Activated gamma-delta T cell treated with anti-CD3 and anti-CD28 coated beads, Interleukin-2, amount 50 U/mL, for 16 hours (primary cell): ENCODE measurements around the gene DUS1L.
"Not testable (repeated sequence)": the region's sequence is repeated elsewhere in the genome, so short reads cannot be mapped to it uniquely, and the experiment has no call there.

Source experiments
- DNase-seq: peaks from one replicate; pipeline ENCODE4 v3.0.0-alpha.2; 2020; ENCODE audit warnings: low read depth

Gene DUS1L

DNA sequence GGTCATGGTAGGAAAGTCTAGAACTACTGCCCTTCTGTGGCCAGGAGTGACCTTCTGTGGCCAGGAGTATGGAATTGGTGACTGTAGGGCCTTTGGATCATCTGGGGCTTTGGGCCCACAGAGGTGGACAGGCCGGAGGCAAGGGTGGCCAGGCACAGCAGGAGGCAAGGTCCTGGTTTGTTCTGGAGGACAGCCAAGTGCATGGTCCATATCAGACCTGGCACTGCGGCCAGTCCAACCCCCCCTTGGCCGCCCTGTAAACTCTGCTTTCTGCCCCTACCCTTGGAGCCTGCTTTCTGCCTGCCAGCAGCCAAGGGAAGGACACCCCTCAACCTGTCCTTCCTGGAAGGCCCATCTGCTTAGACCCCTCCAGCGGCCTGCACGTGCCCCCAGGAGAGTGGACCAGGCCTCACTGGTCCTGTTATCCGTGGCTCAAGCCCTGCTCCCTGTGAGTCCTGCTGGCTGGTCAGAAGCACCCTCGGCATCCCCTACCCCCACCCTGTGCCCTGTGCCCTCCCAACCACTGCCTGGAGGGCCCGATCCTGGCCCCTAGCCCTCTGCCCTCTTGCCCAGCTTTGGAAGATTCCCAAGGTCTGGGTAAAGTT lies 25.8 kb downstream of the DUS1L start:
- no peak for DNase-seq

DNA sequence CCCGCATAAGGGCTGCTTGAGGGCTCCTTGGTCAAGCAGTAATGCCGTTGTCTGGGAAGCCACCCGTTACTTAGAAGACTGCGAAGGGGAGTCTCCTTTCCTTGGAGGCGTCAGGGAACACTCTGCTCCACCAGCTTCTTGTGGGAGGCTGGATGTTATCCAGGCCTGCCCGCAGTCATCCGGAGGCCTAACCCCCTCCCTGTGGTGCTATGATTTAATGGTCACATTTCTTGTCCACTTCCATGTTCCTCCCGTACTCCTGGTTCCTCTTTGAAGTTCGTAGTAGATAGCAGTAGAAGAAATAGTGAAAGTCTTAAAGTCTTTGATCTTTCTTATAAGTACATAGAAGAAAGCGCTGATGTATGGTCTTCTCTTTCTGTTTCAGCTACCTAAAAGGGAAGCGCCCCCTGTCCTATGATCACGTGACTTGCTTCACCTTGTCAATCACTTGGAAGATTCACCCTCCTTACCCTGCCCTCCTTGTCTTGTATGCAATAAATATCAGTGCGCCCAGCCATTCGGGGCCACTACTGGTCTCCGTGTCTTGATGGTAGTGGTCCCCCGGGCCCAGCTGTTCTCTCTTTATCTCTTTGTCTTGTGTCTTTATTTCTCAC lies 26.7 kb downstream of the DUS1L start:
- DNase-seq, result not testable (repeated sequence)

- no peak for DNase-seq
Observed at GRCh38 chr17:82037889-82038195, 27.8 kb downstream of the DUS1L start.

DNA sequence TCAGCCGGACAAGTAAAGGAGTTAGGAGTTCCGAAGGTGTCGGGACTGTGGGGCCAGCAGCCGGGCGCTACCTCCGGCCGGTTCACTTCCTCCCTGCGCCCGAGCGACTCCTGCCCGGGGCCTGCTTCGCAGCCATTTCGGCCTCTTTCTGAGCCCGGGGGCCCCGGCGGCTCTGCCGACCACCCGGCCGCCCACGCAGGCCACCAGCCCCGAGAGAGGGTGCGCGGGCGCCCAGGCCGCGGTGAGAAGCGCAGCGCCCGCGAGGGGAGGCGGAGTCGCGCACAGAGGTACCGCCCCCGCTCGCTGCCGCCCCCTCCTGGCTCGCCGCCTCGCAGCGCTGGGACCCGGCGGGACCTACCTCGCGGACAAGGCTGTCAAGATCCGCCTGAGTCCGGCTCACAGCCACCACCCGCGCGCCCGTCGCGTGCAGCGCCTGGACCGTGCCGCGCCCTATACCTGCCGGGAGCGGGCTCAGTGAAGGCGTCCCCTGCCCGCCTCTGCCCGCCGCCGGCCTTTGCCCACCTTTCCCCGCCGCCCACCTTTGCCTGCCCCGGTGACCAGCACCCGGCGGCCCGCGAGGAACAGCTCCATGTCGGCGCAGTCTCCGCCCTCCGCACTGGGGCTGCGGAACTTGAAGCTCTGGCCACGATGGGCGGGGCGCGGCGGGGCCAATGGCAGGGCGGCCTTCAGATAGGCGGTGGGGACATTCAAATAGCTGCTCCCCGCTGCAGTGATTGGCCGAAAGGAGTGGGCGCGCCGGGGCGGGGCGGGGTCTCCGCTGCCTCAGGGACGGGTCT lies 28.3 kb downstream of the DUS1L start, which contains the start of gene DCXR:
Gene DCXR, minus strand, starts transcription at position 606 of the 797 bp plus-strand sequence. Its CDS starts 15 bp downstream, at position 591.
- DNase-seq, result peak; percentile 92

- DNase-seq, result no peak
Observed at GRCh38 chr17:82036634-82037091, 28.9 kb downstream of the DUS1L start.

DNA sequence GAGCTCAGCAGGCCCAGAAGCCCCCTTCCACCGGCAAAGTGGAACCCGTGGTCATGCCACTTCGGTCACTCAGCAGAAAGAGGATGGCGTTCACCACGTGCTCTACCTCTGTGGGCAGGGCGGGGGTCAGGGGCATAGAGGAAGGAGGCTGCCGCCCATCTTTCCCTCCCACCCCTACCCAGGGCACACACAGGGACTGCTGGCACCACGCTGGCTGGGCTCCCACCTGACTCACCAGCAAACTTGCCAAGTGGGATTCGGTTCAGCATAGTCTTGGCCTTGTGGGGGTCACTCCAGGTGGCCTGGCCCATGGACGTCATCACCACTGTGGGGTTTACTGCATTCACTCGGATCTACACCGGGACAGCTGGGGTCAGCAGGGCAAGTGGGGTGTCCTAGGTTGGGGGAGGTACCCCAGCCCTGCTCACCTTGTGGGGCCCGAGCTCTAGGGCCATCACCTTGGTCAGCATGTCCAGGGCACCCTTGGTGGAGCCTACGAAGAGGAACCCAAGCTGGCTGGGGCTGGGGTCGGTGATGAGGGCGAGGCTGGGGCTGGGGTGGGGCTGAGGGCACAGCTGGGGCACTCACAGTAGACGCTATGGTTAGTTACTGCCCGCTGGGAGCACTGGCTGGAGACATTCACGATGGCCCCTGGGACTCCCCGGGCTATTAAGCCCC lies 29.5 kb downstream of the DUS1L start:
- DNase-seq, result no peak

- no peak for DNase-seq
Observed at GRCh38 chr17:82035488-82035887, 30.1 kb downstream of the DUS1L start.

- no peak for DNase-seq
Observed at GRCh38 chr17:82034371-82035011, 31.1 kb downstream of the DUS1L start.

DNA sequence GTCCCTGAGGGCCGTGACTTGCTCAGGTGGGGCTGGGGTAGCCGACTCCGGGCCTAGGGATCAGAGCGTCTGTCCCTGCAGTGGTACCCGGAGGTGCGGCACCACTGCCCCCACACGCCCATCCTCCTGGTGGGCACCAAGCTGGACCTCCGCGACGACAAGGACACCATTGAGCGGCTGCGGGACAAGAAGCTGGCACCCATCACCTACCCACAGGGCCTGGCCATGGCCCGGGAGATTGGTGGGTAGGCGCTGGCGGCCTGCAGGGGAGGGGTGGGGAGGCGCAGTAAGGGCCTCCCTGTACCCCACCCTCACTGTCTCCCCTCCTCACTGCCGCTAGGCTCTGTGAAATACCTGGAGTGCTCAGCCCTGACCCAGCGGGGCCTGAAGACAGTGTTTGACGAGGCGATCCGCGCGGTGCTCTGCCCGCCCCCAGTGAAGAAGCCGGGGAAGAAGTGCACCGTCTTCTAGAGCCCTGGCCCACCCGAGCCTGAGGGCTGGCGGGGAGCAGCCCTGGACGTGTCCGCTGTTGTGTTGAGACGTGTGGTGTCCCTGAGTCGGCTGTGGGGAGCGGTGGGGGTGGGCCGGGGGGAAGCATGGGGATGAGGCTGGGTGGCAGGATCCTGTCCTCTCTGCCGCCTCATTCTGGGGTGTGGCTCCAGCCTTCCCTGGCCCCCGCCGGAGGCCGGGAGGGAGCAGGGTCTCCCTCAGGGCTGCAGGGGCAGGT lies 32.1 kb downstream of the DUS1L start:
- DNase-seq, result no peak

GRCh38 chr17:82031885-82032627 lies 33.5 kb downstream of the DUS1L start:
- no peak for DNase-seq

- DNase-seq, result no peak
Observed at GRCh38 chr17:82031303-82031884, 34.2 kb downstream of the DUS1L start, which contains the start of gene RAC3. RAC3 (plus strand) TSS chr17:82031678; CDS start chr17:82031762, 84 bp downstream.

DNA sequence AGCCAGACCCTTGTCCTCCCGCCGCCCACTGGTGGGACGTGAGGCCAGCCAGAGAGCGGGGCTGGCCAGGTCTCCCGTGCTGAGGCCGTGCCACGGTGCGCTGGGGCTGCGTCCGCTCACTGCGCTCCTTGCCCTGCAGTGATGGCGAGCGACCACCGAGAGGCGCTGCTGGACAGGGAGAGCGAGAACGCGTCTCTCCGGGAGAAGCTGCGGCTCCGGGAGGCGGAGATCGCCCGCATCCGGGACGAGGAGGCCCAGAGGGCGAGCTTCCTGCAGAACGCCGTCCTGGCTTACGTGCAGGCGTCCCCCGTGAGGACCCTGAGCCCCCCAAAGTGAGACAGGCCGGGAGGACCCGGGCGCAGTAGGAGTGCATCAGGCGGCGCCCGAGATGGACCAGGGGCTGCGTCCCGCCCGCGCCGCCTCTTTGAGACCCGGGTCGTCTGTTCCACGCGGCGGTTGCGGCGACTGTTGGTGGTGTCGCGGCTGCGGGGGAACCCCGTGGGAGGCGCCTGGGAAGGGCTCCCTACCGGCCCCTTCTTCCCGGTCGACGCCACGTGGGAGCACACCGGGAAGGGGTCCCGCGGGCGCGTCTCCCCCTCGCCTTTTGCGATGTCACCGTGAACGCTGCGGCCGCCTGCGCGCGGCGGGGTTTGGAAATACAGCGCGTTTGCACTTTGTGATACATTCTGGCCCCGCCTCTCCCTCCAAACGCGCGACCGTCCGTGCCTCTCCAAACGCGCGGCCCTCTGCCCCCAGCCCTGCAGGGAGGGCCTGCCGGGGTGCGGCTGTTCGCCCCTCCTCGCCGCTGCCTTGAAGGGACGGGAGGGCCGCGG lies 34.9 kb downstream of the DUS1L start:
- DNase-seq, result peak; percentile 71

GRCh38 chr17:82029990-82030469 lies 35.6 kb downstream of the DUS1L start:
- DNase-seq, result no peak

- no peak for DNase-seq
Observed at GRCh38 chr17:82029391-82029790, 36.2 kb downstream of the DUS1L start.

- no peak for DNase-seq
Observed at GRCh38 chr17:82028966-82029365, 36.6 kb downstream of the DUS1L start.

GRCh38 chr17:82028246-82028645 lies 37.4 kb downstream of the DUS1L start:
- no peak for DNase-seq

- no peak for DNase-seq
Observed at GRCh38 chr17:82025401-82026107, 40.0 kb downstream of the DUS1L start.

GRCh38 chr17:82024859-82025258 lies 40.7 kb downstream of the DUS1L start:
- DNase-seq, result no peak
